HG02678 (cell line): Measurements from ENCODE around the gene APLF.
"Not testable (repeated sequence)": the region's sequence is repeated elsewhere in the genome, so short reads cannot be mapped to it uniquely, and the experiment has no call there.

Source experiments
- ATAC-seq: cut with Tn5 transposase; IDR thresholded peaks from one replicate; pipeline ENCODE4 v1.9.1; 2021; ENCODE audit warnings: mild to moderate bottlenecking, moderate library complexity; ENCODE audit not compliant: unreplicated experiment

Gene APLF

DNA sequence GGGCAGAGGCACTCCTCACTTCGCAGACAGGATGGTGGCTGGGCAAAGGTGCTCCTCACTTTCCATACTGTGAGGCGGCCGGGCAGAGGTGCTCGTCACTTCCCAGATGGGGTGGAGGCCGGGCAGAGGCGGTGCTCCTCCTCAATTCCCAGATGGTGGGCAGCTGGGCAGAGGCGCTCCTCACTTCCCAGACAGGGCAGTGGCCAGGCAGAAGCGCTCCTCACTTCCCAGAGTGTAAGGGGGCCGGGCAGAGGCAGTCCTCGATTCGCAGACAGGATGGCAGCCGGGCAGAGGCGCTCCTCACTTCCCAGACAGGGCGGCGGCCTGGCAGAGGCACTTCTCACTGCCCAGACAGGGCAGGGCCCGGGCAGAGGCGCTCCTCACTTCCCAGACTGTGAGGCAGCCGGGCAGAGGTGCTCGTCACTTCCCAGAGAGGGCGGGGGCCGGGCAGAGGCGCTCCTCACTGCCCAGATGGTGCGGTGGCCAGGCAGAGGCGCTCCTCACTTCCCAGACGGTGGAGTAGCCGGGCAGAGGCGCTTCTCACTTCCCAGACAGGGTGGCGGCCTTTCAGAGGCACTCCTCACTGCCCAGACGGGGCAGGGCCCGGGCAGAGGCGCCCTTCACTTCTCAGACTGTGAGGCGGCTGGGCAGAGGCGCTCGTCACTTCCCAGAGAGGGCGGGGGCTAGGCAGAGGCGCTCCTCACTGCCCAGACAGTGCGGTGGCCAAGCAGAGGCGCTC lies 60.1 kb downstream of the APLF start:
- not testable (repeated sequence) for ATAC-seq

DNA sequence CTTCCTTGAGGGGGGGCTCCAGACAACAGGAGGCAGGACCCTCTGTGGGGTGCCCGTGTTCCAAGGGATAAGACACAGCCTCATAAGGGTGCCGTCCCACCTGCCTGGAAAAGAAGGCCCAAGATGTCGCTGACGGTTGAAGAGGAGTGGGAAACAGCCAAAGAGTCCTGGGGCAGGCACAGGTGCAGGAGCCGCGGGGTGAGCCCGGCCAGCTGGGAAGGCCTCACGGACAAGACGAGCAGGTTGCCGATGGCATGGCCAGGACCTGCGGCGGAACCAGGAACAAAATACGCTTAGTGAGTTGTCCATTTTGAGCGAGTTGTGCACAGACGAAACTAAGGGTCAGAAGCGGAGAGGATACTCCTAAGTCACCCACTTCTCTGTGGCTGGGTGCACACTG lies 61.8 kb downstream of the APLF start:
- ATAC-seq, result not testable (repeated sequence)

DNA sequence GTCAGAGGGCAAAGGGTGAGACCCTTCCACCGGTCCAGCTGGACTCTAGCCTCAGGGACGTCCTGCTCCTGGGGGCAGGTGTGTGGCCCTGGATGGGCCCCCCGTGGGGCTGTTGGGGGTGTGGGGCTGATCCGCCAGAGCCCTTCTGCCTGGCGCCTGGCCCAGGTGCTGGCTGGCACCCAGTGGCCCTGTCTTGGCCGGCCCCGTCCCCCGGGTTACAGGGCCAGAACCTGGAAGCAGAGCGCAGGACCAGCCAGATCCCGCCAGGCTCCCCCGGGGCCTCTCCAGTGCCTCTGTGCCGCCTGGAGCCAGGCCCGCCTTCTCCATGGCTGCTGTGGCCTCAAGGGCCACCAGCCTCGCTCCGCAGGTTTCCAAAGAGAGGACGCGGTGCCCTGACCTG lies 62.3 kb downstream of the APLF start:
- ATAC-seq, result not testable (repeated sequence)

DNA sequence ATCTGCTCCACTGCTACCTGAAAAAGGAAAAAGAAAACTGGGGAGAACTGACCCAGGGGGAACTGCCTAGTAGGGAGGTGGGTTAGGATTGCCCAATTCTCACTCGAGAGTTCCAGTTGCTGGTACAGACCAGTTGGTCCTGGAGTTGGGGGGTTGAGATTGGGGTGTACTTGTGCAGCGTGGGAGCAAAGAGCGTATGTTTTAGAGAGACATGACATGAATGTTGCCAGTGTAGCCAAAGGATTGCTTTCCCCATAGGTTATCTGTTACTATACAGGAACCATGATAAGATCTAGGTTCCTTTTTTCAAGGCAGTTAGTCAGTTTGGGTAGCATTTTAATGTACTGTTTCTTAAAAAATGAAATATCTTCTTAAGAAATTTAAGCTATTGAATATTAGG lies 68.6 kb downstream of the APLF start:
- no peak for ATAC-seq

DNA sequence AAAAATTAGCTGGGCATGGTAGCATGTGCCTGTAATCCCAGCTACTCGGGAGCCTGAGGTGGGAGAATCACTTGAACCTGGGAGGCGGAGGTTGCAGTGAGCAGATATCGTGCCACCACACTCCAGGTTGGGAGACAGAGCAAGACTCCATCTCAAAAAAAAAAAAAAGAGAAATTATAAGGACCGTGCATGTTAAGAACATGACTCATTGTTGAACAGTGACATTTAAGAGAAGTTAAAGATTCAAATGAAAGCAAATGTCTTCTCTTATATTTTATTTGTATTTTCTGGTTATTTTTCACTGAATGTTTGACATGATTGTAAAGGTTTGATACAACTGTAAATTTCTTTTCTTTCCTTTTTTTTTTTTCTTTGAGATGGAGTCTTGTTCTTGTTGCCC lies 69.6 kb downstream of the APLF start:
- no peak for ATAC-seq

DNA sequence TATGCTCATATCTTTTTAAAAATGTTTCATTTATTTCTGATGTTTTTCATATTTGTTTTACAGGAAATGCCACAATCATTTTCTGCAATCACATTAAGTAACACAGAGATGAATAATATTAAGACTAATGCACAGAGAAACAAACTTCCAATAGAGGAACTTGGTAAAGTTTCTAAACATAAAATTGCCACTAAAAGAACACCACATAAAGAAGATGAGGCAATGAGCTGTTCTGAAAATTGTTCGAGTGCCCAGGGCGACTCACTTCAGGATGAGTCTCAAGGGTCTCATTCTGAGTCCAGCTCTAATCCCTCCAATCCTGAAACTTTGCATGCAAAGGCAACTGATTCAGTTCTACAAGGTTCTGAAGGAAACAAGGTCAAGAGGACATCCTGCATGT lies 70.4 kb downstream of the APLF start:
- ATAC-seq, result no peak

DNA sequence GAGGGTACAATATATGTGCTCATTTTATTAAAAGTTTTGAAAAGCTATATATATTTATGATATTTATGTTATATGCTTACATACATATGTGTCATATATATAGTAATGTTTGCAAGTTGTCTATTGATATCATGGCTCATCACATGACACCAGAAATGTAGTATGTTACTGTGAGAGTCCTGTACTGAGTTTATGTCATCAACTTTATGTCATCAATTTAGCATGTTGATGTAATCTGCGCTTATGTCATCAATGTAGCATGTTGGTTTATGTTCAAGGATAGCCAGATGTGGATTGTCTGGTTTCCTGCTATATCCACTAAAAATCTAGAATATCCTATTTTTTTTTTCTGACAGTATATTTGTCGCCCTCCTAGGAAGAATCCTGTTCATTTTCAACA lies 77.4 kb downstream of the APLF start:
- no peak for ATAC-seq

DNA sequence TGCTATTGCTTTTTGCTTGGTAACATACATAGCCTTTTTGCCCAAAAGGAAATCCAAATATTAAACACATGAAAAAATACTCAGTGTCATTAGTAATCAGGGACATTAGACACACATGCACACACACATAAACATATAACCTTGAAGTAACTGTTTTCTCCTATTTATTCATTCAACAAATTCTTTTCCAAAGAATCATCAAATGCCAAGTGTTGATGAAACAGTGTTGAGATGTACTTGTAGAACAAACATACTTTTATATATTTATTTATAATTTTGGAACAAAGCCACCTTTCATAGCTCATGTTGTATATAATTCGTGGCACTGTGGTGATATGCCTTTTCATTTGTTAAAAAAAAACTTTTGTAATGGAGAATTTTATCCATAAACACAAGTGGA lies 81.0 kb downstream of the APLF start:
- no peak for ATAC-seq

DNA sequence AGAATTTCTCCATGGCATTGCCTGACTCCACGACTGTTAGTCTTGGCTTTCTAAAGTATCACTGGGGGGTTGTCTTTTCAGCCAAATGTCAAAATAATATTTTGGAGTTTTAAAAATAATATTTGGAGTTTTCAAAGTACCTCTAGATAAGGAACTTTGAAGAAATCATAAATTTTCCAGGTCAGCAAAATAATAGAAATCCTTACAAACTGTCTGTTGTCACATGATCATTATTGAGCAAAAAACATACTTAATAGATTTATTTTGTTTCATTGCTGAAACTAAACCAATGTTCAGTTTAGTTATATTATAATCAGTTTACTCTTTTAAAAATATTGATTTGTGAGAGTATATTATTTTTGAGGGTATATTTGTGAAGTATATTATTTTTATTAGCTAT lies 85.7 kb downstream of the APLF start:
- no peak for ATAC-seq

DNA sequence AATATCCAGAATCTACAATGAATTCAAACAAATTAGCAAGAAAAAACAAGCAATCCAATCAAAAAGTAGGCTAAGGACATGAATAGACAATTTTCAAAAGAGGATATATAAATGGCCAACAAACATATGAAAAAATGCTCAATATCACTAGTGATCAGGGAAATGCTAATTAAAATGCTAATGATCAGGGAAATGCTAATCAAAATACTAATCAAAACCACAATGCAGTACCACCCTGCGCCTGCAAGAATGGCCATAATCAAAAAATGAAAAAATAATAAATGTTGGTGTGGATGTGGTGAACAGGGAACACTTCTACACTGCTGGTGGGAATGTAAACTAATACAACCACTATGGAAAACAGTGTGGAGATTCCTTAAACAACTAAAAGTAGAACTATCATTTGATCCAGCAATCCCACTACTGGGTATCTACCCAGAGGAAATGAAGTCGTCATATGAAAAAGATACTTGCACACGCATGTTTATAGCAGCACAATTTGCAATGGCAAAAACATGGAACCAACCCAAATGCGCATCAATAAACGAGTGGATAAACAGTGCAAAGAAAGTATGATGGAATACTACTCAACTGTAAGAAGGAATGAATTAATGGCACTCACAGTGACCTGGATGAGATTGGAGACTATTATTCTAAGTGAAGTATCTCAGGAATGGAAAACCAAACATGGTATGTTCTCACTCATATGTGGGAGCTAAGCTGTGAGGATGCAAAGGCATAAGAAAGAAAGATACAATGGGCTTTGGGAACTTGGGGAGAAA lies 88.2 kb downstream of the APLF start:
- ATAC-seq, result not testable (repeated sequence)

DNA sequence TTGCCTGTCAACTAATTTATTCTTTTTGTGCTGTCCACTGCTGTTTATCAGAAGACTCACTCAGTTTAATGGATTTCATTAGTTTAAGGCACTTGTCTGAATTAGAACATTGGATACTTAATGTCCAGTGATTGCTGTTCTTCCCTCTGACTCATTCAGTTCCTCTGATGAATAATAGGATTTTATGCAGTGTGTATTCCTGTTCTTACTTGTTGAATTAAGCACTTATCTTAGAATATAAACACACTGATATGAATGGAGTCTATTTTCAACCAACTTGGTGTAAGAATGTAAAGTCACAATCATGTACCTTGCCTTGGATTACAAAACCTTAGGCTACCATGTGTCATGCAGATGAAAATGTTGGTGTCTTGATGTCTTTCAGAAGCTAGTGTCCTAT lies 89.0 kb downstream of the APLF start:
- no peak for ATAC-seq

DNA sequence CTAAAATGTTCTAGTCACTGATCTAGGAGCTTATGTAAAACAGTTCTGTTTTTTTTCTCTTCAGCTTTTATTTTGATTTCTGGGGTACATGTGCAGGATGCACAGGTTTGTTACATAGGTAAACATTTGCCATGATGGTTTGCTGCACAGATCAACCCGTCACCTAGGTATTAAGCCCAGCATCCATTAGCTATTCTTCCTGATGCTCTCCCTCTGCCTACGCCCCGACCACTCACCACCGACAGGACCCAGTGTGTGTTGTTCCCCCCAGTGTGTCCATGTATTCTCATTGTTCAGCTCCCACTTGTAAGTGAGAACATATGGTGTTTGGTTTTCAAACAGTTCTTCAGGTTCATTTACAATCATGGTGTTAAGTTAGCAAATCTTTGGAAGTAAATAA lies 91.2 kb downstream of the APLF start:
- no peak for ATAC-seq

DNA sequence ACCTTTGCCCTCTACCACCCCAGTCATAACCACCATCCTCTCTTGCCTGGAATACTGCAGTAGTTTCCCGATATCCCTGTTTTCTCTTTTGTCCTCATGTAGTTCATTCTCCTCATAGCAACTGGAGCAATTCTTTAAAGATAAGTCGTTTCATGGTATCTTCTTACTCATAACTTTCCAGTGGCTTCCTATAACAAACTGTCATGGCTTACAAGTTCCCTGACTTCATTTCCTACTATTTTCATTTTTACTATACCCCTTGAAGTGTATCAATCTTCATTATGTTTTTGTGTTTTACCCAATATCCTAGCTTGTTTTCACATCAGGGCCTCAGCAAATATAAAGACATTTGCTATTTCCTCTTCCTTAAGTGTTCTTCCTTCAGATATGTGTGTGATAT lies 92.3 kb downstream of the APLF start:
- no peak for ATAC-seq

DNA sequence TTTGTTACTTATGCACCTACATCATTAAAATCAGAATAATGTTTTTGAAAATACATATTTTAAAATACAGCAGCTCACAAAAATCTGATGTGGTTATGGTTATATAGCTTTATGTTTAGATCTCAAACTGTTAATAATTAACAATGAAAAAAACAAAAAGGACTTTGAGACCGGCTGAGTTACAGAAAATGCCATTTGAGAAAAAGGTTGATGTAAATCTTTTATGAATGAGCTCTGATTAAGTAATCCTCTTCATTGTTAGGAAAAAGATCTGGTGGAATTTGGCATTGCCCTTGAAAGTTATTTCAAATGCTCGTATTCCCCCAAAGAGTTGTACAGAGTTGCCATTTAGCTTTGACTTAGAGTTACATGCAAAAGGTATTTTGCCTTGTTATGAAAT lies 93.2 kb downstream of the APLF start:
- no peak for ATAC-seq

DNA sequence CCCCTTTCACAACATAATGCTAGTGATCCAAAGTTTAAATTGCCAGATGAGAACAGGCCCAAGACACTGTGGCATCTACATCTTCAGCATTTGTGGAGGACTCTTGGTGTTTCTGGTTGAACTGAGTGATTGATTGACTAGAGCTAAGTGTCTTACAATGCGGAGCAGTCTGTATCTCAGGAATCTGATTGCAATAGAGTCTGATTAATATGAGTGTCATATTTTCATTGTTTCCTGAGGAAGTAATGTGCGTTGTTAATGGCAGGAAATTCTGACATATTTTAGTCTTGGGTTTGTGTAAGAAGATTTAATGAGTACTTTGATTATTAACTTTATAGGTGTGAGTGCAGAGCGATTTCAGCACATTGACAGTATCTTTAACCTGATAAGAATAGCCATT lies 94.0 kb downstream of the APLF start:
- no peak for ATAC-seq

DNA sequence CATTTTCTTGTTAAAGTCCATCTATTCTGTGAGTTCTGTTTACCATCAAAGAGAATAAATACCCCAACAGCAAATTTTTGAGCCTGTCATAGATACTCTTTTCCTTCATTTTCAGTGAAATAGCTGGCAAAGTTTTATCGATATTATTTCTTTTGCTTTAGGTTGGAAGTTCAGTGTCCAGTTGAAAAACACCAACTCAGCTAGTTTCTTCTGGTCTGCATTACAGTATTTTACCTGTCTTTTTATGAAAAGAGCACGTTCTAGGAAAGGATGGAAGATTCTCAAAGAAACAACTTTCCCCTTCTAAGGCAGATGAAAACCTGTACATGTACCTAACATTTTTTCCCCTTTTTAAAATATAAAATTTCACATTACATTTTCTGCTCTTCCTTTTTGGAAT lies 95.5 kb downstream of the APLF start:
- no peak for ATAC-seq

DNA sequence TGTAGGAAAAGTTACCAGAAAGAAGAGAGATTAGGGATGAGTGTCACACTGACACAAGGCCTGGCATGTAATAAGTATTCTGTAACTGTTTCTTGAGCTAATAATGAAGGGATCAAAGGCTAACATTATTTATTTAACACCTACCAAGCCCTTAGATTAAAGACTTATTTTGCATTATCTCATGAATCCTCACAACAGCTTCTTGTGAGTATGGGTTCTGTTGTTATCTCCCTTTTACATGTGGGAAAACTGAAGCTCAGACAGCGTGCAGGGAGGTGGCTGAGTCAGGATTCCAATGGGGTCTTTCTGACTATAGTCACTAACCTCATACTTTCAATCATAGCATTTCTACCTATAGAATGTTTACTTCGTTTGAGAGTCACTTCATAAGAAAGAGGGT lies 97.0 kb downstream of the APLF start:
- no peak for ATAC-seq

DNA sequence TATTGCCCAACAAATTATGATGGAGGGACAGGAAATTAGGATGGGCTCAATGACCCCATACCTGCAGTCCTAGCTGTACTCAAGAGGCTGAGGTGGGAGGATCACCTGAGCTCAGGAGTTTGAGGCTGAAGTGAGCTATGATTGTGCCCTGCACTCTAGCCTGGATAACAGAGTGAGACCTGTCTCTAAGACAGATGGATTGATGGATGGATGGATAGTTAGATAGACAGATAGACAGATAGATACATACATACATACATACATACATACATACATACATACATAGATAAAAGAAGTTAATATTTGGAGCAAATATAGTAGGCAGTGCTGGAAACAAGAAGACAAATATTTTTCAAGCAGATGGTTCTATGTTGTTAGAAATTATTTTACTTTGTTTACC lies 97.9 kb downstream of the APLF start:
- ATAC-seq, result no peak

DNA sequence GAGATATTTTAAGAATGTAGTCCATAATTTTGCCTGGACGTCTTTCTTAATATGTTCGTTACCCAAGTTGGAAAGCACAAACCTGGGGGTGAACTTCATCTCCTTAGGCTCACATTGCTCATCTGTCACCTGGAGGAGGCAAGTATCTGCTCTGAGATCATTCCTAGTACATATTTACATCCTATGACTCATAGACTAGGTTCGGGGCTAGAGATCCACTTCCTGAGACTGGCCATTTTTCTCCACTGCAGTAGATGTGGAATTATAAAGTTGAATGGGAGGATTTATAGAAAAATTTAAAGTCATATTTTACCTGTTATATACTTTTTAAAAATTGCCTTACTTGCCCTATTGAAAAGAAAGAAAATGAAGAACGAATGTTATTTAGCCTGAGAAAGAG lies 98.5 kb downstream of the APLF start:
- no peak for ATAC-seq

DNA sequence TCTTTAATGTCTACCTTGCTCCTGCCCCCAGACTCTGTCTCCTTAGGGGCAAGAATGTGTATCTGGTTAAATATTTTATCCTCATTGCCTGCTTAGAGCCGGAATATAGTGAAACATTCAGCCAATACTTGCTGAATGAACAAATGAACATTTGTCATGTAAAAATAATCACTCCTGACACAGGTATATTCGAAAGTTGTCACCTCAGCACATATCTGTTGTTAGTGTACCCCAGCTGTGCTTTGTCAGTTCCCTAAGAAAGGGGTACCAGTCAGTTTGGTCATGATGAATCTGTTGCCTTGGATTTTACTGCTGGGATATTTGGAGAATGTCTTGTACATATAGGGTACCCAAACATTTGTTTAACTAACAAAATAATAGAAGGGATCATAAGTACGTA lies 99.0 kb downstream of the APLF start:
- ATAC-seq, result no peak

DNA sequence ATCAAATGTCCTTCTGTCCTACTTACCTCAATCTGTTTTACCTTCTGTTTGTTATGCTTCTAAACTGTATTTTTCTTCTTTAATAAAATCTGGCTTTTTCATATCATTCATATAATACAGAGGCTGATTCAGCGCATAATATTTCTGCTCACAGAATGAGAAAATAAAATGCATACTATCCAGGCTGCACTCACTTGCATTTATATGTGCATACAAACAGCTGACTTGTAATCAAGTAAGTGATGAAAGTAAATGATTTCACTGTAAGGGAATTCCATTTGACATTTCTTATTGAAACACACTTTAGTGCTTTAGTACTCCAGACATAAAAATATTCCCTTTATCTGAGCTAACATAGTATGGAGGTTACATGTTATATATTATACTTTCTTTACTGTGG lies 100.7 kb downstream of the APLF start:
- ATAC-seq, result no peak

DNA sequence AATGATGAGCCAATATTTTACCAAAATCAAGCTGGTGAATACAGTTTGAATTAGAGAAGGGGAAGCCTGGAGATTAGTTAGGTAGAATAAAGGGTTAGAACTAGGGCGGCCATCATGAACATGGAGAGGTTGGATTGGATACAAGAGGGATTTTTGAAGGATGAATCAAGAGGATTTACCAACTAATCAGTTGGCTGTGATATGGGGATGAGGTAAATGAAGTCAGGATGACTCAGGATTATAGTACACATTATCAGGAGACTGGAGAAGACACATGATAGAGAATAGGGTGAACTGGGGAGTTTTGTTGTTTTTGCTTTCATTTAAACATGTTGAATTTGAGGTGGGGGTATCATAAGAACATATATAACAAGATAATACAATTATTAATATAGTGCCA lies 102.2 kb downstream of the APLF start:
- ATAC-seq, result no peak

DNA sequence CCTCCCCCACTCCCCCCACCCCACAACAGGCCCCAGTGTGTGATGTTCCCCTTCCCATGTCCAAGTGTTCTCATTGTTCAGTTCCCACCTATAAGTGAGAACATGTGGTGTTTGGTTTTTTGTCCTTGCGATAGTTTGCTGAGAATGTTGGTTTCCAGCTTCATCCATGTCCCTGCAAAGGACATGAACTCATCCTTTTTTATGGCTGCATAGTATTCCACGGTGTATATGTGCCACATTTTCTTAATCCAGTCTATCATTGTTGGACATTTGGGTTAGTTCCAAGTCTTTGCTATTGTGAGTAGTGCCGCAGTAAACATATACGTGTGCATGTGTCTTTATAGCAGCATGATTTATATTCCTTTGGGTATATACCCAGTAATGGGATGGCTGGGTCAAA lies 103.0 kb downstream of the APLF start:
- ATAC-seq, result not testable (repeated sequence)
